Activated CD8-positive, alpha-beta memory T cell treated with anti-CD3 and anti-CD28 coated beads, Interleukin-2, amount 50 U/mL, for 24 hours (primary cell): ENCODE measurements around the gene IZUMO1.
"Not testable (repeated sequence)": the region's sequence is repeated elsewhere in the genome, so short reads cannot be mapped to it uniquely, and the experiment has no call there.

Experiments
- DNase-seq: peaks from one replicate; pipeline ENCODE4 v3.0.0-alpha.2; 2020; ENCODE audit errors: extremely low read depth

Gene IZUMO1

DNA sequence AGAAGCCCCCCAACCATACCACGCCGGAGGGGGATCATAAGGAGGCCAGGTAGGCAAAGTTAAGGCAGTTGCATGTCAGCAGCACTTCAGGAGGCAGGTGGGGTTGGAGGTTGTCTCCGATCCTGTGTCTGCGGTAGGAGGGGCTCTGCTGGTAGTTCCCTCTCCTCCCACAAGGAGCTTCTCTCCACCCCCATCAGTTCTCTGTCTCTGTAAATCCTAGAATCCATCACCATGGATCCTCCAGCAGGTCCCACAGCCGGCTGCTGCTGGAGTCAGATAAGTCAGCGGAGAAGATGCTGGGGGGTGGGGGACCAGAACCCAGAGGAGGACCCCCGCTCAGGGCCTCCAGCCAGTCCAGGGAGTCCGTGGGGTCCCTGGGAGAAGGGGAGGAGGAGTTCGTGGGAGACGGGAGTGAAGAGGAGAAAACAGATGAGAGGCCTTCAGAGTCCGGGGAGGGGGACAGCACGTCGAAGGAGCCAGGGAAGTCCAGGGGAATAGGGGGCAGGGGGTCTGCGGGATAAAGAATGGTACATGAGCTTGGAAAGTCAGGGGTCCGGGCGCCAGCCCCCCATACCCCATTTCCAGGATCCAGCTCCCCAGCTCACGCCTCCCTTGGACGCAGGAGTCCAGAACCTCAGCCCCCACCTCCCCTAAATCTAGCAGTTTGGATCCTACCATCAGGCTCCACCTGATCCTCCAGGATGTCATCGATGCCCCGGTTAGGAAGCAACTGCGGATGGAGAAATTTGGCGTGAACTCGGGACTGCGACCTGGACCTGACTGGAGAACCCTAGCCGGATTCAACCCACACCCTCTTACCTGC lies 33.5 kb downstream of the IZUMO1 start:
- no peak for DNase-seq

- no peak for DNase-seq
Measured at GRCh38 chr19:48711106-48711662, 35.5 kb downstream of the IZUMO1 start.

DNA sequence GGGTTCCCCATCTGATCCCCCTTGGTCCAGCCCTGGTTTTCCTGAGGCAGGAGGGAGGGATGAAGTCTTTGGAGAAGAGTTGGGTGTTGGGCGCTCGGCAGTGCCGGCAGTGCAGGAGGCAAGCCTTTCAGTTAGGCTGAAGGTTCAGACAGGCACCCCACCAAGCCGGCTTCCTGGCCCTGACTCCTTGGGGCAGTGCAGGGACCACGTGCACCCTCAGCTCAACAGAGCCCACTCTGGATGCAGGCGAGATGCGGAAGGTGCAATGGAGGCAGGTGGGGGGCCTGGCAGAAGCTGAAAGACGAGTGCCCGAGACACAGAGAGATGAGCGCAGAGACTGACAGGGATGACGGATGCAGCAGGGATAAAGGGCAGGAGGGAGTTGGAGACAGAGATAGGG lies 38.2 kb downstream of the IZUMO1 start:
- no peak for DNase-seq

DNA sequence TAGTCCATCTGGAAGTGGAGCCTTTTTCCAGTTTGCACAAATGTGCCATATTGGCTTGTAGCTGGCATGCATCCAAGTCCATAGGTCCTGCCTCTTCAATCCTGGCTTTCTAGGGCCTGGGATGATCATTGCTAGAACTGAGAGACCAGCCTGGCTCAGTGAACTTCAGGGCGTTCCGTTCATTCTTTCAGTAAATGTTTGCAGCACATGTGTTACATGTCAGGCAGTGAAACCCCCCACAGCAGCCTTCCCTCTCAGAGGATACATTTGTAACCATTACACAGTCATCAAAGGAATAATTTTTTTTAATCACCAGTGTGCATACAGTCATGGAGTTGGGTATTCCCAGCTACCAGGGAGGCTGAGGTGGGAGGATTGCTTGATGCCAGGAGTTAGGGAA lies 41.3 kb downstream of the IZUMO1 start:
- DNase-seq, result no peak

DNA sequence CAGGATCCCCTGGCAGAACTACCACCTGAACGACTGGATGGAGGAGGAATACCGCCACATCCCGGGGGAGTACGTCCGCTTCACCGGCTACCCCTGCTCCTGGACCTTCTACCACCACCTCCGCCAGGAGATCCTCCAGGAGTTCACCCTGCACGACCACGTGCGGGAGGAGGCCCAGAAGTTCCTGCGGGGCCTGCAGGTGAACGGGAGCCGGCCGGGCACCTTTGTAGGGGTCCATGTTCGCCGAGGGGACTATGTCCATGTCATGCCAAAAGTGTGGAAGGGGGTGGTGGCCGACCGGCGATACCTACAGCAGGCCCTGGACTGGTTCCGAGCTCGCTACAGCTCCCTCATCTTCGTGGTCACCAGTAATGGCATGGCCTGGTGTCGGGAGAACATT lies 43.4 kb downstream of the IZUMO1 start:
- no peak for DNase-seq

- DNase-seq, result no peak
Measured at GRCh38 chr19:48702701-48703100, 44.0 kb downstream of the IZUMO1 start.

- no peak for DNase-seq
Measured at GRCh38 chr19:48698046-48698445, 48.7 kb downstream of the IZUMO1 start.

DNA sequence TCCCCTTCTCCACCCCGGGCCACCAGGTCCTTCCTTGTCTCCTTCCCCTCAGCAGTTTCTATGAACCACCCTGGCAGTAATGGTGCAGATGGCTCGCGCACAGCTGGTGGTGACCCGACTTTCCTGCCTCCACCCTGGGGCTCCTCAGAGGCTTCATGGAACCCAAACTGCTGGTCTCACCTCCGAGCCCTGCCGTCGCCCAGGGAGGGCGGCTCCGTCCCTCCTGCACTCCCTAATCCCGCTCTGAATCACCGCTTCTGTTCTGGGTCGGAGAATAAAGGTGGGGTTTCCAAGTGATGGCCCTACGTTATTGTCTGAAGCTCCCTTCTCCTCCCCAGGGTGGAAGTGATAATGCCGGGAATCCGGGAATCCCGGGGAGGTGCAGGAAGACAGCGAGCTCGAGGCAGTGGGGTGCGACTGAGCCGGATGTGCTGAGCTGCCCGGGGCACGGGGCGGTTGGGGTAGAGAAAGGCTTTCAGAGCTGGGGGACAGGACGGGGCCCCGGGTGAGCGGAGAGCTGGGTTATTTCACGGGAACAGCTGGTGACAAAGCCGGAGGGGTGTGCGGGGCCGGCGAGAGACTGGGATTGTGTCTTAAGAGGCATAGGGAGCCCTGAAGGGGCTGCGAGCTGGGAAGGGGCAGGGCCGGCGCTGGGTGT lies 50.2 kb downstream of the IZUMO1 start:
- DNase-seq, result no peak

- no peak for DNase-seq
Measured at GRCh38 chr19:48695743-48696352, 50.9 kb downstream of the IZUMO1 start, which contains the start of gene FUT2. FUT2 (plus strand) TSS chr19:48695971; CDS start chr19:48702957, 6,986 bp downstream.

DNA sequence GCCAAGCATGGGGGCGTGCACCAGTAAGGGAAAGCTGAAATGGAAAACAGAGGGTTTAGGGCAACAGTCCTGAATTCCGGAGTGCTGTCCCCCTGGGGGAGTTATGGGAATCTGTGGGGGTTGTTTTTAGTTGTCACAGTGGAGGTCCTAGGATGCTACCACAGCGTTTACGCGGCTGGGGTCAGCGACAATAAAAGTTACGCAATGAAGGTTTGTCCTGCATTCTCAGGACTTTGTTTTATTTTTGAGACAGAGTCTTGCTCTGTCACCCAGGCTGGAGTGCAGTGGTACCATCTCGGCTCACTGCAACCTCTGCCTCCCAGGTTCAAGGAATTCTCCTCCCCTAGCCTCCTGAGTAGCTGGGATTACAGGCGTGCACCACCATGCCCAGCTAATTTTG lies 53.1 kb downstream of the IZUMO1 start:
- not testable (repeated sequence) for DNase-seq
